GM23248 (cell line): ENCODE data around the gene SPATA16. TPM values are rescaled to one million over a fixed set of nuclear protein-coding genes. Genes with fewer than 3 reads are reported as not detected.

Source experiments
- DNase-seq: peaks from one replicate; pipeline ENCODE4 v3.0.0-alpha.2; 2015
- H2AFZ ChIP-seq: fragments of 200-600 bp; sonication (generic); 2 replicates; pipeline ENCODE4 v1.6.1; 2016; ENCODE audit warnings: antibody characterized with exemption
- H3F3A ChIP-seq: fragments of 200-600 bp; sonication (generic); 2 replicates; pipeline ENCODE4 v1.6.1; 2016; ENCODE audit warnings: mild to moderate bottlenecking, antibody characterized with exemption, mixed run types; ENCODE audit not compliant: insufficient read depth
- H3K27ac ChIP-seq: fragments of 200-600 bp; sonication (generic); 2 replicates; pipeline ENCODE4 v1.5.1; 2016; ENCODE audit warnings: mild to moderate bottlenecking
- H3K27me3 ChIP-seq: fragments of 200-600 bp; sonication (generic); replicated peaks from 2 replicates; pipeline ENCODE4 v1.6.1; 2016; ENCODE audit warnings: mild to moderate bottlenecking; ENCODE audit not compliant: insufficient read depth
- H3K36me3 ChIP-seq: fragments of 200-600 bp; sonication (generic); 2 replicates; pipeline ENCODE4 v1.6.1; 2016; ENCODE audit warnings: low read depth, mild to moderate bottlenecking
- H3K4me1 ChIP-seq: fragments of 200-600 bp; sonication (generic); 2 replicates; pipeline ENCODE4 v1.6.1; 2016; ENCODE audit warnings: mild to moderate bottlenecking; ENCODE audit not compliant: insufficient read depth
- H3K4me2 ChIP-seq: fragments of 200-600 bp; sonication (generic); one replicate; pipeline ENCODE4 v1.6.1; 2016; ENCODE audit warnings: mild to moderate bottlenecking; ENCODE audit not compliant: unreplicated experiment
- H3K4me3 ChIP-seq: fragments of 200-600 bp; sonication (generic); 2 replicates; pipeline ENCODE4 v1.5.1; 2016; ENCODE audit warnings: mild to moderate bottlenecking
- H3K79me2 ChIP-seq: fragments of 200-600 bp; sonication (generic); 2 replicates; pipeline ENCODE4 v1.6.1; 2016; ENCODE audit warnings: mild to moderate bottlenecking; ENCODE audit not compliant: insufficient read depth
- H3K9ac ChIP-seq: fragments of 200-600 bp; sonication (generic); 2 replicates; pipeline ENCODE4 v1.6.1; 2016; ENCODE audit warnings: mild to moderate bottlenecking
- H3K9me2 ChIP-seq: fragments of 200-600 bp; sonication (generic); 2 replicates; pipeline ENCODE4 v1.6.1; 2016; ENCODE audit warnings: mixed run types, mild to moderate bottlenecking, moderate library complexity; ENCODE audit not compliant: insufficient read depth
- H3K9me3 ChIP-seq: fragments of 200-600 bp; sonication (generic); one replicate; pipeline ENCODE4 v1.6.1; 2017; ENCODE audit warnings: low read depth
- H4K20me1 ChIP-seq: fragments of 200-600 bp; sonication (generic); 2 replicates; pipeline ENCODE4 v1.6.0; 2016; ENCODE audit not compliant: insufficient read depth
- EZH2 ChIP-seq: fragments of 200-600 bp; sonication (generic); IDR thresholded peaks from 2 replicates; pipeline ENCODE4 v1.6.1; 2018; ENCODE audit warnings: antibody characterized with exemption, mild to moderate bottlenecking; ENCODE audit not compliant: insufficient read depth, poor library complexity, severe bottlenecking
- EZH2phosphoT487 ChIP-seq: fragments of 200-600 bp; sonication (generic); IDR thresholded peaks from 2 replicates; pipeline ENCODE4 v1.6.1; 2018; ENCODE audit warnings: antibody characterized with exemption, moderate library complexity, mild to moderate bottlenecking, low read depth; ENCODE audit not compliant: insufficient read depth
- WGBS, 2 experiments: methylation state at CpG; one replicate each; pipeline ENCODE4 v1.1.6; 2015 to 2017; ENCODE audit warnings: low lambda C conversion rate in 2 of 2, low coverage in 1 of 2; ENCODE audit errors: missing lambda C conversion rate in 2 of 2; 5-methylcytosine and 5-hydroxymethylcytosine counted together
- in situ Hi-C: fragments of 300-500 bp; cut with MboI; formaldehyde crosslinking; loops from 2 replicates; pipeline ENCODE4 v1.15.0; 2020
- polyA plus RNA-seq: library from polyadenylated mRNA; unstranded; fragments of >200 nt; fragmentation: Nextera tagmentation; extraction: Ambion mirVana; gene quantifications from 2 replicates; pipeline ENCODE4 v1.2.1, GENCODE V29; 2016
- total RNA-seq: library from RNA; depleted of rRNA; stranded (reverse); fragments of >200 nt; shearing (Covaris generic); gene quantifications from 2 replicates; pipeline ENCODE4 v1.2.3, GENCODE V29; 2014

The SPATA16 gene
- total and polyA plus RNA-seq, 2 experiments from 2014 or later = not detected

GRCh38 chr3:172839679-172840078, 301.4 kb downstream of the SPATA16 start:
- no peak overlapping the region for H3K27ac ChIP-seq
- no peak overlapping the region for H2AFZ ChIP-seq
- in situ Hi-C loops = loop anchor here (10.0 kb wide), 1 partner anchor 205 kb away; no protein-coding TSS in a partner anchor
- no peak for DNase-seq
- H3F3A ChIP-seq = no peaks in the 10 kb centered on the region
- no peak overlapping the region for H3K4me3 ChIP-seq
- no peaks in the 10 kb centered on the region for H3K9me2 ChIP-seq
- no peaks in the 10 kb centered on the region for H4K20me1 ChIP-seq
- TF ChIP-seq EZH2phosphoT487 (no peak), EZH2 (no peak)
- 2 to 6% methylated on average over 4 of the region's 4 CpGs for WGBS, 2 experiments
- H3K36me3 ChIP-seq = no peaks in the 10 kb centered on the region
- H3K79me2 ChIP-seq = no peaks in the 10 kb centered on the region
- no peaks in the 10 kb centered on the region for H3K9me3 ChIP-seq
- no peak overlapping the region for H3K4me2 ChIP-seq
- H3K9ac ChIP-seq = no peak overlapping the region
- H3K27me3 ChIP-seq = peaks cover 66% of the 10 kb centered on the region
- no peaks in the 10 kb centered on the region for H3K4me1 ChIP-seq
